Renal cortical epithelial cell (primary cell): ENCODE measurements around the gene MAD1L1. TPM values are rescaled to one million over a fixed set of nuclear protein-coding genes. Genes with fewer than 3 reads are reported as not detected.
"Not testable (repeated sequence)": the region's sequence is repeated elsewhere in the genome, so short reads cannot be mapped to it uniquely, and the experiment has no call there.

Experiments used
- DNase-seq: peaks from one replicate; pipeline ENCODE4 v3.0.0-alpha.2; 2011; ENCODE audit warnings: low read depth
- total RNA-seq: library from RNA; depleted of rRNA; stranded (reverse); fragments of >200 nt; gene quantifications from 2 replicates; pipeline ENCODE4 v1.2.3, GENCODE V29; 2014

The MAD1L1 gene
- total RNA-seq, 1 donor from 2014 or later = 33.5 TPM

GRCh38 chr7:1973321-1974251, 259.2 kb downstream of the MAD1L1 start:
- DNase-seq = no peak

- no peak for DNase-seq
Measured at GRCh38 chr7:1972744-1973143, 260.0 kb downstream of the MAD1L1 start.

GRCh38 chr7:1971946-1972654, 260.6 kb downstream of the MAD1L1 start:
- no peak for DNase-seq

GRCh38 chr7:1970895-1971294, 261.9 kb downstream of the MAD1L1 start:
- DNase-seq = no peak

- DNase-seq = not testable (repeated sequence)
Measured at GRCh38 chr7:1970285-1970660, 262.5 kb downstream of the MAD1L1 start.

- no peak for DNase-seq
Measured at GRCh38 chr7:1969459-1970284, 263.1 kb downstream of the MAD1L1 start.

- no peak for DNase-seq
Measured at GRCh38 chr7:1968397-1969111, 264.2 kb downstream of the MAD1L1 start.

GRCh38 chr7:1967512-1968396, 265.0 kb downstream of the MAD1L1 start:
- no peak for DNase-seq

GRCh38 chr7:1966631-1967200, 266.0 kb downstream of the MAD1L1 start:
- DNase-seq = no peak

GRCh38 chr7:1965579-1966294, 267.0 kb downstream of the MAD1L1 start:
- no peak for DNase-seq

- DNase-seq = no peak
Measured at GRCh38 chr7:1964913-1965578, 267.7 kb downstream of the MAD1L1 start.

GRCh38 chr7:1964211-1964912, 268.4 kb downstream of the MAD1L1 start:
- no peak for DNase-seq

GRCh38 chr7:1963575-1963974, 269.2 kb downstream of the MAD1L1 start:
- DNase-seq = no peak

- DNase-seq = peak; percentile 42
Measured at GRCh38 chr7:1961701-1962276, 271.0 kb downstream of the MAD1L1 start.

- no peak for DNase-seq
Measured at GRCh38 chr7:1959305-1959704, 273.4 kb downstream of the MAD1L1 start.

GRCh38 chr7:1957471-1958225, 275.1 kb downstream of the MAD1L1 start:
- no peak for DNase-seq
